GM12878 (cell line): ENCODE results near the gene ZBTB42.

Experiments used
- ATF3 ChIP-seq: IDR thresholded peaks from 2 replicates; pipeline ENCODE4 v1.6.1; 2011; ENCODE audit warnings: low read depth, mild to moderate bottlenecking, low read length, moderate library complexity, borderline replicate concordance; ENCODE audit errors: extremely low read depth
- BCL3 ChIP-seq: IDR thresholded peaks from 2 replicates; pipeline ENCODE4 v1.6.1; 2011; ENCODE audit warnings: borderline replicate concordance, low read depth, mild to moderate bottlenecking, moderate library complexity, low read length; ENCODE audit not compliant: insufficient read depth, poor library complexity, severe bottlenecking
- BCLAF1 ChIP-seq: fragments of 450-650 bp; IDR thresholded peaks from 2 replicates; pipeline ENCODE4 v1.6.1; 2017; ENCODE audit warnings: antibody characterized with exemption, mild to moderate bottlenecking, moderate library complexity
- EP300 ChIP-seq, 2 experiments: fragments of 150-350 bp in 1 of 2; IDR thresholded peaks; 2 replicates each; pipeline ENCODE4 v1.6.1; 2011 to 2012; ENCODE audit warnings: low read depth in 2 of 2, low read length in 2 of 2, borderline replicate concordance in 1 of 2, improper control_type of control experiment in 1 of 2, inconsistent platforms in 1 of 2; ENCODE audit not compliant: control insufficient read depth in 1 of 2
- ETV6 ChIP-seq, 2 experiments: fragments of 450-650 bp in 1 of 2; IDR thresholded peaks in 1 of 2; conservative IDR thresholded peaks in 1 of 2; 2 replicates each; pipeline ENCODE4 v1.6.1; 2014; ENCODE audit warnings: antibody characterized with exemption in 1 of 2, borderline replicate concordance in 1 of 2, low read depth in 1 of 2, mild to moderate bottlenecking in 1 of 2, moderate library complexity in 1 of 2
- MAX ChIP-seq: IDR thresholded peaks from 2 replicates; pipeline ENCODE4 v1.6.1; 2012; ENCODE audit warnings: low read depth, low read length, improper control_type of control experiment
- RAD21 ChIP-seq: IDR thresholded peaks from 2 replicates; pipeline ENCODE4 v1.6.1; 2011; ENCODE audit warnings: mild to moderate bottlenecking, low read depth, low read length, moderate library complexity; ENCODE audit not compliant: insufficient read depth
- RB1 ChIP-seq: fragments of 450-650 bp; formaldehyde crosslinking; IDR thresholded peaks from 2 replicates; pipeline ENCODE4 v1.6.1; 2017; ENCODE audit warnings: mild to moderate bottlenecking, borderline replicate concordance
- SREBF2 ChIP-seq: IDR thresholded peaks from 2 replicates; pipeline ENCODE4 v1.6.1; 2012; ENCODE audit warnings: mild to moderate bottlenecking, low read length
- WRNIP1 ChIP-seq: IDR thresholded peaks from 2 replicates; pipeline ENCODE4 v1.6.1; 2011; ENCODE audit warnings: low read depth, low read length, improper control_type of control experiment, borderline replicate concordance
- TF ChIP-seq, protein P1 (sequence below), 3 experiments: IDR thresholded peaks in 2 of 3; conservative IDR thresholded peaks in 1 of 3; 2 replicates each; pipeline ENCODE4 v1.5.1; 2011; ENCODE audit warnings: low read depth in 3 of 3, low read length in 3 of 3, mild to moderate bottlenecking in 3 of 3, control low read depth in 2 of 3, moderate library complexity in 2 of 3, inconsistent platforms in 1 of 3, mixed read lengths in 1 of 3; ENCODE audit not compliant: control insufficient read depth in 2 of 3, insufficient read depth in 1 of 3; ENCODE audit errors: extremely low read depth in 1 of 3

- TF ChIP-seq, protein P1, sequence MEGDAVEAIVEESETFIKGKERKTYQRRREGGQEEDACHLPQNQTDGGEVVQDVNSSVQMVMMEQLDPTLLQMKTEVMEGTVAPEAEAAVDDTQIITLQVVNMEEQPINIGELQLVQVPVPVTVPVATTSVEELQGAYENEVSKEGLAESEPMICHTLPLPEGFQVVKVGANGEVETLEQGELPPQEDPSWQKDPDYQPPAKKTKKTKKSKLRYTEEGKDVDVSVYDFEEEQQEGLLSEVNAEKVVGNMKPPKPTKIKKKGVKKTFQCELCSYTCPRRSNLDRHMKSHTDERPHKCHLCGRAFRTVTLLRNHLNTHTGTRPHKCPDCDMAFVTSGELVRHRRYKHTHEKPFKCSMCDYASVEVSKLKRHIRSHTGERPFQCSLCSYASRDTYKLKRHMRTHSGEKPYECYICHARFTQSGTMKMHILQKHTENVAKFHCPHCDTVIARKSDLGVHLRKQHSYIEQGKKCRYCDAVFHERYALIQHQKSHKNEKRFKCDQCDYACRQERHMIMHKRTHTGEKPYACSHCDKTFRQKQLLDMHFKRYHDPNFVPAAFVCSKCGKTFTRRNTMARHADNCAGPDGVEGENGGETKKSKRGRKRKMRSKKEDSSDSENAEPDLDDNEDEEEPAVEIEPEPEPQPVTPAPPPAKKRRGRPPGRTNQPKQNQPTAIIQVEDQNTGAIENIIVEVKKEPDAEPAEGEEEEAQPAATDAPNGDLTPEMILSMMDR (IDR thresholded peaks at IDR 0.05 in 2 of 3, conservative IDR thresholded peaks at IDR 0.05 in 1 of 3; ENCODE audit: control insufficient read depth in 2 of 3, extremely low read depth in 1 of 3, insufficient read depth in 1 of 3, low read depth in 3 of 3, low read length in 3 of 3), result no peak
- TF ChIP-seq MAX (no peak), ETV6 (conservative IDR thresholded peaks at IDR 0.05 in 1 of 2, IDR thresholded peaks at IDR 0.05 in 1 of 2; ENCODE audit: borderline replicate concordance in 1 of 2, low read depth in 1 of 2) (no peak), RAD21 (no peak), WRNIP1 (no peak), EP300 (IDR thresholded peaks at IDR 0.05; ENCODE audit: borderline replicate concordance in 1 of 2, control insufficient read depth in 1 of 2, low read depth in 2 of 2, low read length in 2 of 2) (no peak), SREBF2 (no peak), ATF3 (no peak), BCL3 (no peak), BCLAF1 (no peak), RB1 (no peak)
Measured at GRCh38 chr14:104821971-104822608, 21.2 kb downstream of the ZBTB42 start.
